Myocyte (in vitro differentiated cells): Measurements from ENCODE around the gene TSC1. TPM values are rescaled to one million over a fixed set of nuclear protein-coding genes. Genes with fewer than 3 reads are reported as not detected.

Source experiments
- DNase-seq: peaks from one replicate; pipeline ENCODE4 v3.0.0-alpha.2; 2012; ENCODE audit warnings: low read depth
- total RNA-seq: library from RNA; depleted of rRNA; stranded (reverse); fragments of >200 nt; gene quantifications from 2 replicates; pipeline ENCODE4 v1.2.3, GENCODE V29; 2014

Gene TSC1
- total RNA-seq, 1 donor from 2014 or later, result 54.3 TPM

GRCh38 chr9:132892400-132892799 lies 52.0 kb downstream of the TSC1 start:
- no peak for DNase-seq

- DNase-seq, result no peak
Observed at GRCh38 chr9:132888151-132888550, 56.3 kb downstream of the TSC1 start.

- no peak for DNase-seq
Observed at GRCh38 chr9:132887181-132888120, 57.0 kb downstream of the TSC1 start.

DNA sequence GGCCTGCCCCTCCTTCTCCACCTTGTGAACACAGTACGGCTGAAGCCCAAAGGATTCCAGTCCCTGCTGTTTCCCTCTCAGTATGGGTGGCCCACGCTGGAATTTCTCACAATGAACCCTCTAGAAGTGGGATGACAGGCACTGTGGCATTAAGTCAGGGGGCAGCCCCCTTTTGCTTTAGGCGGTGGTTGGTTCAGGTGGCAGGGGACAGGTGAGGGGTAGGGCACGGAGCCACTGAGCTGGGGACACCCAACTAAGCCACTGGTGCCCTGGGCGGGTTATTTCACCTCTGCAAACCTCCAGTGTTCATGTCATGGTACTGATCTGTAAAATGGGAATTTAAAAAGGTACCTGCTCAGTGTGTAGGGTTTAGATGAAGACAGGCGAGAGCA lies 58.1 kb downstream of the TSC1 start:
- DNase-seq, result no peak

DNA sequence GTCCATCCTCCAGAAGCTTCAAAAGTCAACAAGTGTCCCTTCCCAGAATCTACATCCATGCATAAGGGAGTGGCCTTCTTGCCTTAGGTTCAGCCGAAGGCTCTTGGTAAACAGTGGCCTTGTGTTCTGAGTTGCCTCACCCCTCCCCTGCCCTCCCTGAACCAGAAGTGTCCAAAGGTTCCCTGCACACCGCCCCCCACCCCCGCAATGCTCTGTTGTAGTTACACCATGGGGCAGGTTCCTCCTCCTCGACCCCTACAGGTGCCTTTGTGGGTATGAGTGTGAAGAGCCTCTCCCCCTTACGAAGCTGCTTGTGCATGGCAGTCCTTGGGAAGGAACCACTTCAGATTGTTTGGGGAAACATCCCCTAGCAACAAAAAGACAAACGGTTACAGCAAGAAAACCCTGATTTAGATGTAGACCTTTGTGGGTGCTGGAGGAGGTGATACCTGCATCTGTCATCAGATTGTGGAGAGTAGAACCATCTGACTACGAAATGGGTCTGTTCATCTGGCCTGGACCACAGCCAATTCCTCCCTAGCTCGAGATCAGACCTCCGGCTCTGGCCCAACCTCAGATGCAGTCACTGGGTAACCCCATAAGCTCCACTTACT lies 58.6 kb downstream of the TSC1 start:
- DNase-seq, result no peak

- DNase-seq, result no peak
Observed at GRCh38 chr9:132883349-132884294, 60.8 kb downstream of the TSC1 start.

DNA sequence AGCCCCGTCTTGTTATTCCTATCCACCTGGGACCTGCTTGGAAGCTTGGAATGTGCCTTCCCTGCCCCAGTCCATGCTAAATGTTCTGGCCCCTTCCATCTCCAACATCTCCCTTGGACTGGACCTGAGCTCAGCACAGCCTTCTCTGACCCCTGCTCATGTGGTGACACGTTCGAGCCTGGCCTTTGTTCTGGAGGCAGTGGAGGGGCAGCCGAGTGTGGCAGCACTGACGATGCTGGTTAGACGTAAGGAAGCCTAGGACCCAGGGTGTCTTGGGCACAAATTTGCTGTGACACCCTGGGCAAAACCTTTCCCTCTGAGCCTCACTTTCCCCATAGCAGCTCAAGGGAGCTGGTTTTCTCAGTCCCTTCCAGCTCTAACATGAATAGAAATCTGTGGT lies 61.8 kb downstream of the TSC1 start:
- no peak for DNase-seq

DNA sequence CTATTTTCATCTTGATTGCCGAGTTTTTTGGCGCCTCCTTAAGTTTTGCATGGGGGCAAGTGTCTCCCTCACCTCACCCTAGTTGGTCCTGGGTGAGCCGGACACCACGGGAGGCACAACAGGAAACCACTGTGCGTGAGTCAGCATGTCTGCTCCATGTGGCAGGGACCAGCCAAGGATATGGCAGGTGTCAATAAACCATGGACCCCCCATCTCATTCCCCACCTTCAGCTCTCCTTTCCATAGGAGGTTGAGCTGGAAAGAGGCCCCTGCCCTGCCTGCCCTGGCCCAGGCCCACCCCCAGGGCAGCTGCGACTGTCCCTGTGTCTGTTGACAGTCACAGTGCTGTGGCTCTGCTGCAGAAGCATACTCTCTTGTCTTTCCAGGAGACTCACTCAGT lies 62.6 kb downstream of the TSC1 start:
- no peak for DNase-seq

GRCh38 chr9:132880324-132880661 lies 64.1 kb downstream of the TSC1 start:
- no peak for DNase-seq

DNA sequence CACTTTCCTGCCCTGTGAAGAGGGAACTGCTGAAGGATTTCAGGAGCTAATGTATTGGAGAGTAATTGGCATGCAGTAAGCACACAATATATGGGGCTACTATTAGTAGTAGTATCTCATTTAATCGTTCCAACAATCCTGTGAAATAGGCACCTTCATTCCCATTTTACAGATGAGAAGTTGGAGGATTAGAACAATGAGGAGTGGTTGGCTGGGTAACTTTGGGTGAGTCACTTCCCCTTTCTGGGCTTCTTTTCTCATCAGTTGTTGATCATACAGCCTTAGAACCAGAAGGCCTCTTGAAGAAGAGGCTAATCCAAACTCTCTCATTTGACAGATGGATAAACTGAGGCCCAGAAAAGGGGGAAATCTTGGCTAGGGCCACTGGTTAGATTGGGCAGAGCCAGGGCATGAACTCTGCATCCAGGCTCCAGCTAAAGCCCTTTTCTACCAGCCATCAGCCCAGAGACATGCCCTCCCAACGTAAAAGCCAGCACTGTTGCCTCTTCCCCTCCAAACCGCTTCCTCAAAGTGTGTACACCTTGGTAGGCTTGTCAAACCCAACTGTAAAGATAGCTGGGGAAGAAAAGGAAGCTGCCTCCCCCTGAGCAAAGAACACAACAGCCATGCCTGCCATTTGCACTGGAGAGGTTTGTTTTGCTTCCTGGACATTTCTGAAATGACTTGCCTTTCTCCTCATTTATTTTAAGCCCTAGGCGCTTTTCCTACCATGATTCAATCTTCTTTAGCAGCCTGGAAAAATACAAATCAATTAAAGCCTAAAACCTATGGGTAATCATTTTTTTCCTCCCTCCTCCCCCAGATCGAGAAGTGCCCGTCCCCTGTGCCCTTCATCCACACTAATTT lies 64.7 kb downstream of the TSC1 start:
- no peak for DNase-seq

- peak; percentile 51 for DNase-seq
Observed at GRCh38 chr9:132878695-132879456, 65.5 kb downstream of the TSC1 start, which contains the start of gene SPACA9. Gene SPACA9 (plus strand): TSS chr9:132878898. CDS start chr9:132883948, 5,050 bp downstream.

DNA sequence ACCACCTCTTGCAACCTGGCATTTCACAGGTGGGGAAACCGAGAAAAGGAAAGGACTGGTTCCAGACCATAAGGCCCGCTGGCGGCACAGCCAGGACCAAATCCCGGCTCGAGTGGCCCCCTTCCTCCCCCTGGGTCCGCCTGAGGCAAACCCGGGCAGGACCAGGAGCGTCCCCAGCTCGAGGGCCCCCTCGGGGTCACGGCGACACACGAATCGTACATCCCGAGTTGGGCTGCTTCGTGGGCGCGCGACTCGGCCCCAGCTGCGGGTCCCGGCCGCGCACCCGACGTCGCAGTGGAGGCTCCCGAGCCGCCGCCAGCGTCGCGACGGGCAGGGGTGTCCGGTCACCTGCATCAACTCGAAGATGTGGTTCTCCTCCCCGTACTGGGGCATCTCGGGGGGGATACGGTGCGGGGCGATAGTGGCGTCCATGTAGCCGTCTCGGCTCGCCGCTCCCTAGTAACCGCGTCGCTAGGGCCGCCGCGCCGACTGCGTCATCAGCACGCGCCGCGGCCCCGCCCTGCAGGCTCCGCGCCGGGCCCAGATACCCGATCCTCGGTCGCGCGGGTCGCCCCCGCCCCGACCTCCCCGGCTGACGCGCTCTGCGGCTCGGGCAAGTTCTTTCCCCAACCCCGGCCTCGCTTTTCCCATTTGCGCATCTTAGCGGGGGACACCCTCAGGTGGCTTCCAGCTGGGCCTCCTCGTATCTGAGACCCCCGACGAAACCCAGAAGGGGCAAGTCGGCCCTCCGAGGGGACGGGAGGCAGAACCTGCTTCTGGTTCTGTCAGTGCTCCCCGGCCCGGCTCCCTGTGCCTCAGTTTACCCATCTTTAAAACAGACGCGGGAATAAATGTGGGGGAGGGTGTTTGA lies 66.4 kb downstream of the TSC1 start, which contains the start of gene AK8:
Gene AK8 (minus strand): TSS at position 461 of the 871 bp plus-strand sequence. CDS start 29 bp downstream, at position 432.
- peak; percentile 71 for DNase-seq

DNA sequence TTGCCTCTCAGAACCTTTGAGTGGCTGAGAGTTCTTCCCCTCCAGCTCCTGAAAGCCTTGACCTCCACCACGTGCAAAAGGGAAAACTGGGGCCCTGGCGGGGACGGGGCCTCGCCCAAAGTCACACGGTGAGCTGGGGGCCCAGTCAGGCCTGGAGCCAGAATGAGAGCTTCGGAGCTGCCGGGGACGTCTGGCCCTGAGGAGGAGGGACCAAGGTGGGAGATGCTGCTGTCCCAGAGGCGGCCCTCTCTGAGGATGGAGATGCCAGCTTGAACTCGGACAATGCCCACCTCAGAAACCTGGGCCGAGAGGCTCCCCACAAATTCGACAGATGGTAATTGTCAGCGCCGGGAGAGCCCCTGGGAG lies 67.0 kb downstream of the TSC1 start:
- DNase-seq, result no peak

- no peak for DNase-seq
Observed at GRCh38 chr9:132876849-132877248, 67.6 kb downstream of the TSC1 start.

DNA sequence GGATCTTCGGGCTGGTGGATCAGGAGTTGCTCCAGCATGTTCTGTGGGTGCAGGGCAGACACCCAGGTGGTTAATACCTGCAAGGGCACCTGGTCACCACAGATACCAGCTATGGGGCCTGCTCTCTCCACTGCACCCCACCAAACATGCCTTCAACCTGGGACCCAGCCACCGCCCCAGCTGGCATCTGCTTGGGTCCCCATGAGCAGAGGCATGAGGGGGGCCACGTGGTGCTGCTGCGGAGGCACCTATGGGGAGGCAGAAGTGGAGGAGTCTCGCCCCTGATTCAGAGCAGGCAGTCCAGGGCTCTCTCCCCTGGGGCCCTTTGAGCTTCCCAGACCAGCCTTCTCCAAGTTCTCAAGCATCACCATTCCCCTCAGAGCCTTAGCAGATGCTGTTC lies 69.3 kb downstream of the TSC1 start:
- DNase-seq, result no peak

GRCh38 chr9:132873403-132873802 lies 71.0 kb downstream of the TSC1 start:
- no peak for DNase-seq

GRCh38 chr9:132869266-132869665 lies 75.2 kb downstream of the TSC1 start:
- no peak for DNase-seq

GRCh38 chr9:132866898-132867297 lies 77.5 kb downstream of the TSC1 start:
- no peak for DNase-seq

DNA sequence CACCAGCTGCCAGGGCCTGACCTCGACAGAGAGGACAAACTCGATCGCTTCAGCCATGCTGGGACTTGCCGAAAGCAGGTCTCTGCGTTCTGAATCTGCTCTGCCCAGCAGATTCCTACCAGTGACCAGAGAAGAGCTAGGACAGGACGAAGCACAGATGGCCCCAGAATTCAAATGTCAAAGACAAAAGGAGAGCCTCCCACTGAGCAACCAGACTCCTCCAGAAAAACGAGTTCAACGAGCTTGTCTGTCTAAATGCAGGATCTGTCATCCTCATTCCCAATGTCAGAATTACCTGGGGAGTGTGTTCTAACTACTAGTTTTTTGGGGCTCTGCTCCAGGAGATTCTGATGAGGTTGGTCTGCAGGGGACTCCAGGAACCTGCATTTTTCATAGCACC lies 79.7 kb downstream of the TSC1 start:
- DNase-seq, result no peak
